Measurements from ENCODE around the gene SNX6. TPM values are rescaled to one million over a fixed set of nuclear protein-coding genes. Genes with fewer than 3 reads are reported as not detected.

Gene SNX6
- total RNA-seq, 1 donor from 2014 or later: 83.9 TPM

GRCh38 chr14:34619471-34619870, 10.5 kb downstream of the SNX6 start:
- Mint-ChIP-seq H3K27me3 (no peaks in the 10 kb centered on the region), H3K27ac (no peak overlapping the region), H3K36me3 (peaks cover 39% of the 10 kb centered on the region), H3K9me3 (no peaks in the 10 kb centered on the region), H3K4me1 (ENCODE audit: unreplicated experiment) (peaks cover 5% of the 10 kb centered on the region), H3K4me3 (no peak overlapping the region)
- no peak for DNase-seq (ENCODE audit: extremely low spot score, unreplicated experiment)
- TF ChIP-seq CTCF (conservative IDR thresholded peaks at IDR 0.05): no peak

GRCh38 chr14:34616360-34616759, 13.6 kb downstream of the SNX6 start:
- peak; percentile 15 for DNase-seq (ENCODE audit: extremely low spot score, unreplicated experiment)
- Mint-ChIP-seq H3K27me3 (no peaks in the 10 kb centered on the region), H3K4me1 (ENCODE audit: unreplicated experiment) (no peaks in the 10 kb centered on the region), H3K4me3 (no peak overlapping the region), H3K27ac (no peak overlapping the region), H3K36me3 (peaks cover 25% of the 10 kb centered on the region), H3K9me3 (no peaks in the 10 kb centered on the region)
- TF ChIP-seq CTCF (conservative IDR thresholded peaks at IDR 0.05): no peak

GRCh38 chr14:34615507-34615906, 14.4 kb downstream of the SNX6 start:
- H3K4me3 Mint-ChIP-seq: no peak overlapping the region
- no peaks in the 10 kb centered on the region for H3K9me3 Mint-ChIP-seq
- no peaks in the 10 kb centered on the region for H3K4me1 Mint-ChIP-seq (ENCODE audit: unreplicated experiment)
- no peak for TF ChIP-seq CTCF (conservative IDR thresholded peaks at IDR 0.05)
- peak; percentile 4 for DNase-seq (ENCODE audit: extremely low spot score, unreplicated experiment)
- H3K27ac Mint-ChIP-seq: no peak overlapping the region
- no peaks in the 10 kb centered on the region for H3K27me3 Mint-ChIP-seq
- peaks cover 21% of the 10 kb centered on the region for H3K36me3 Mint-ChIP-seq

- Mint-ChIP-seq H3K4me3 (no peak overlapping the region), H3K4me1 (ENCODE audit: unreplicated experiment) (no peaks in the 10 kb centered on the region), H3K9me3 (no peaks in the 10 kb centered on the region), H3K27ac (no peak overlapping the region), H3K27me3 (no peaks in the 10 kb centered on the region), H3K36me3 (peaks cover 14% of the 10 kb centered on the region)
- DNase-seq (ENCODE audit: extremely low spot score, unreplicated experiment): peak; percentile 6
- TF ChIP-seq CTCF (conservative IDR thresholded peaks at IDR 0.05): no peak
Observed at GRCh38 chr14:34614638-34615037, 15.3 kb downstream of the SNX6 start.

GRCh38 chr14:34610101-34610500, 19.8 kb downstream of the SNX6 start:
- H3K9me3 Mint-ChIP-seq: no peaks in the 10 kb centered on the region
- no peak for DNase-seq (ENCODE audit: extremely low spot score, unreplicated experiment)
- H3K36me3 Mint-ChIP-seq: peaks cover 10% of the 10 kb centered on the region

More at GRCh38 chr14:34610101-34610500, 19.8 kb downstream of the SNX6 start:
- no peak overlapping the region for H3K27ac Mint-ChIP-seq
- no peak for TF ChIP-seq CTCF (conservative IDR thresholded peaks at IDR 0.05)
- no peaks in the 10 kb centered on the region for H3K27me3 Mint-ChIP-seq
- H3K4me1 Mint-ChIP-seq (ENCODE audit: unreplicated experiment): no peaks in the 10 kb centered on the region
- no peak overlapping the region for H3K4me3 Mint-ChIP-seq
